Osteocyte (in vitro differentiated cells): Measurements from ENCODE around the gene COX20. TPM values are rescaled to one million over a fixed set of nuclear protein-coding genes. Genes with fewer than 3 reads are reported as not detected.

Experiments
- DNase-seq: peaks from one replicate; pipeline ENCODE4 v3.0.0; 2021; ENCODE audit warnings: mixed read lengths; ENCODE audit not compliant: unreplicated experiment; ENCODE audit errors: extremely low spot score
- H3K27ac Mint-ChIP-seq: one replicate; pipeline ENCODE4 v1.8.0; 2021; ENCODE audit warnings: mild to moderate bottlenecking, mixed read lengths; ENCODE audit not compliant: unreplicated experiment
- H3K27me3 Mint-ChIP-seq: one replicate; pipeline ENCODE4 v1.8.0; 2021; ENCODE audit warnings: mixed read lengths; ENCODE audit not compliant: unreplicated experiment
- H3K36me3 Mint-ChIP-seq: one replicate; pipeline ENCODE4 v1.8.0; 2021; ENCODE audit warnings: mixed read lengths; ENCODE audit not compliant: unreplicated experiment
- H3K4me1 Mint-ChIP-seq: one replicate; pipeline ENCODE4 v1.8.0; 2021; ENCODE audit warnings: mixed read lengths; ENCODE audit not compliant: unreplicated experiment
- H3K4me3 Mint-ChIP-seq: one replicate; pipeline ENCODE4 v1.8.0; 2021; ENCODE audit warnings: mild to moderate bottlenecking, moderate library complexity, mixed read lengths; ENCODE audit not compliant: unreplicated experiment
- H3K9me3 Mint-ChIP-seq: one replicate; pipeline ENCODE4 v1.8.0; 2021; ENCODE audit warnings: mixed read lengths; ENCODE audit not compliant: unreplicated experiment
- total RNA-seq: library from RNA; stranded (reverse); gene quantifications from 2 replicates; pipeline ENCODE4 v1.2.1, GENCODE V29; 2021
- TF ChIP-seq, protein P1 (sequence below): fragments of 200-600 bp; sonication (generic); IDR thresholded peaks from 2 replicates; pipeline ENCODE4 v1.5.0; 2021; ENCODE audit warnings: antibody characterized with exemption, mild to moderate bottlenecking, moderate library complexity

The COX20 gene
- total RNA-seq, 1 donor from 2014 or later = 27.4 TPM

DNA sequence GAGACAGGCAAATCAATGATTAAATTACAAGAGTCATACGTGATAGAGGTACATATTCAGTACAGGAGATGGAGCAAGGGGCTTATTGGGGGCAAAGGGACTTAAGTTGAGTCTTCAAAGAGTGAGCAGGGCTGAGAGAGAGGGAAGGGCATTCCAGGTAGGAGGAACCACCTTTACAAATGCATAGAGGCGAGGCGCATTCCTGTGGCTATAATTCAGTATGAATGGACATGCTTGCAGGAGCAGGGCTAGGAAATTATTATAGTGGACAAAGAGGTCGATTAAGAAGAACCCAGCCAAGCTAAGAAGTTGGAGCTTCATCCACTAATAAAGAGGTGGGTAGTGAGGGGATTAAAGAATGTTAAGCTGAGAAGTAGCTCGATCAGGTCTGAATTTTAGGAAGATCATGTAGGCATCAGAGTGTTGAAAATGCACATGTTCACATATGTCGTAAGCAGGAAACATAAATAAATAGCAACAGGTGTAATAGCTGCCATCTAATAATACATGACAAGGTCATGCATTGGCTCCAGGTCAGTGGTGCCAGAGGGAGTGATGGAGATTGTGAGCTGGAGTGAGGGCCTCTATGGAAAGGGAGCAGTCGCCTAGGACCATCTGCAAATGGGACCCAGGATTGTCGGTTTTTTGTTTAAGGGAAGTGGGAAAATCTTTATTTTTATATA is 40.9 kb downstream of the COX20 start:
- Mint-ChIP-seq H3K36me3 (no peaks in the 10 kb centered on the region), H3K4me3 (no peak overlapping the region), H3K27ac (no peak overlapping the region), H3K9me3 (no peaks in the 10 kb centered on the region), H3K27me3 (no peaks in the 10 kb centered on the region), H3K4me1 (no peaks in the 10 kb centered on the region)
- TF ChIP-seq, protein P1, sequence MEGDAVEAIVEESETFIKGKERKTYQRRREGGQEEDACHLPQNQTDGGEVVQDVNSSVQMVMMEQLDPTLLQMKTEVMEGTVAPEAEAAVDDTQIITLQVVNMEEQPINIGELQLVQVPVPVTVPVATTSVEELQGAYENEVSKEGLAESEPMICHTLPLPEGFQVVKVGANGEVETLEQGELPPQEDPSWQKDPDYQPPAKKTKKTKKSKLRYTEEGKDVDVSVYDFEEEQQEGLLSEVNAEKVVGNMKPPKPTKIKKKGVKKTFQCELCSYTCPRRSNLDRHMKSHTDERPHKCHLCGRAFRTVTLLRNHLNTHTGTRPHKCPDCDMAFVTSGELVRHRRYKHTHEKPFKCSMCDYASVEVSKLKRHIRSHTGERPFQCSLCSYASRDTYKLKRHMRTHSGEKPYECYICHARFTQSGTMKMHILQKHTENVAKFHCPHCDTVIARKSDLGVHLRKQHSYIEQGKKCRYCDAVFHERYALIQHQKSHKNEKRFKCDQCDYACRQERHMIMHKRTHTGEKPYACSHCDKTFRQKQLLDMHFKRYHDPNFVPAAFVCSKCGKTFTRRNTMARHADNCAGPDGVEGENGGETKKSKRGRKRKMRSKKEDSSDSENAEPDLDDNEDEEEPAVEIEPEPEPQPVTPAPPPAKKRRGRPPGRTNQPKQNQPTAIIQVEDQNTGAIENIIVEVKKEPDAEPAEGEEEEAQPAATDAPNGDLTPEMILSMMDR = no peak
- DNase-seq = no peak

DNA sequence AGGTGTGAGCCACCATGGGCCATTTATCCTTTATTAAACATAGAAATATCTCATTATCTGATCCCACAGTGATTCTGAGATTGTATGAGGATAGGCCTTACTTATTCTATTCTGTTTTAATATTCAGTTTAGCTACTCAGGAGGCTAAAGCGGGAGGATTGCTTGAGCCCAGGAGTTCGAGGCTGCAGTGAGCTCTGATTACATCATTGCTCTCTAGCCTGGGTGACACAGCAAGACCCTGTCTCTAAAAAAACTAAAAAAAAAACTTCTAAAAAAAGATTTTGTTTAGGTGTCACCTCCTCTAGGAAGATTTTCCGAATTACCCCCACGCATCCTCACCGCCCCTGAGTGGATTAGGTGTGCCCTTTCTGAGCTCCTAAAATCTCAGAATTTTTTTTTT is 43.2 kb downstream of the COX20 start:
- no peak overlapping the region for H3K27ac Mint-ChIP-seq
- H3K27me3 Mint-ChIP-seq = no peaks in the 10 kb centered on the region
- no peak overlapping the region for H3K4me3 Mint-ChIP-seq
- H3K36me3 Mint-ChIP-seq = no peaks in the 10 kb centered on the region
- no peak for DNase-seq
- TF ChIP-seq, protein P1 = no peak
- H3K4me1 Mint-ChIP-seq = no peaks in the 10 kb centered on the region
- no peaks in the 10 kb centered on the region for H3K9me3 Mint-ChIP-seq

DNA sequence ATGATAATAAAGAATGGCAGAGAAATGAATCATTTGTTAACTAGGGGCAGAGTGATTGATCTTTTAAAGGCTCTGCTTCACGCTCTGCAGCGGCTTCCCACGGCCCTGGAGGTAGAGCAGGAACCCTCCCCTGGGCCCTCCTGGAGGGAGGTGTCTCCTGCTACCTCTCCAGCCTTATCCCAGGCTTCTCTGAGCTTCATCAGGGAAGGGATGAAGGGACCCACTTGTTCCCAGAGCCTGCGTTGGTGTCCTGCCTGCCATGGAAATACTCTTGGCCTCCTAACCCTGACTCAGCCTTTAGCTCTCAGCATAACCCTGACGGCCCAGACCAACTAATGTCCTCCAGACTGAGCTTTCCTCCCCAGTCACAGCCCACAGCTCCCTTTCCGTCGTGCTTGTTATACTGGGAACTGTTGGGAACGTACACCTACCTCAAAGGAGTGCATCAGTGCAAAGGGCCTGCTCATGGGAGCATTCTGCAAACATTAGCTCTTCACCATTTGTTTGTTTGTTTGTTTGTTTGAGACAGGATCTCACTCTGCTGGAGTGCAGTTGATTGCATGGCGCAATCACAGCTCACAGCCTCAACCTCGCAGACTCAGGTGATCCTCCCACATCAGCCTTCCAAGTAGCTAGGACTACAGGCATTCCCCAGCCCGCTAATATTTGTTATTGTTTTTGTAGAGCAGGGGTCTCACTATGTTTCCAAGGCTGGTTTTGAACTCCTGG is 46.3 kb downstream of the COX20 start:
- Mint-ChIP-seq H3K36me3 (no peaks in the 10 kb centered on the region), H3K4me1 (no peaks in the 10 kb centered on the region), H3K27ac (no peak overlapping the region), H3K27me3 (no peaks in the 10 kb centered on the region), H3K9me3 (no peaks in the 10 kb centered on the region), H3K4me3 (no peak overlapping the region)
- TF ChIP-seq, protein P1 = no peak
- no peak for DNase-seq

DNA sequence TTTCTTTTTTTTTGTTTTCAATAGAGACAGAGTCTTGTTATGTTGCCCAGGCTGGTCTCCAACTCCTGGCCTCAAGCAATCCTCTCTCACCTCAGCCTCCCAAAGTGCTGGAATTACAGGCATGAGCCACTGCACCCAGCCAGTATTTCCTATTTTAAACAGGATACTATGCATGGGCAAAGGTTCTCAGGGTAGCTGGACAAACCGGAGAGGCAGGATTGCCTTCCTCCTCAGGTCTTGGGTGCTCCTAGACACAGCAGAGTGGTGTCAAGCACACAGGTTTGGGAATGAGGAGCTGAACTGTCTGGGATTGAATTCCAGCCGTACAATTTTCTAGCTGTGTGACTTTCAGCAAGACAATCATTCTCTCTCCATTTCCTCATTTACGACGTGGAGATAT is 51.8 kb downstream of the COX20 start:
- no peak for DNase-seq
- Mint-ChIP-seq H3K4me1 (peaks cover under 1% of the 10 kb centered on the region), H3K27me3 (no peaks in the 10 kb centered on the region), H3K9me3 (no peaks in the 10 kb centered on the region), H3K27ac (no peak overlapping the region), H3K4me3 (no peak overlapping the region), H3K36me3 (no peaks in the 10 kb centered on the region)
- TF ChIP-seq, protein P1 = no peak

DNA sequence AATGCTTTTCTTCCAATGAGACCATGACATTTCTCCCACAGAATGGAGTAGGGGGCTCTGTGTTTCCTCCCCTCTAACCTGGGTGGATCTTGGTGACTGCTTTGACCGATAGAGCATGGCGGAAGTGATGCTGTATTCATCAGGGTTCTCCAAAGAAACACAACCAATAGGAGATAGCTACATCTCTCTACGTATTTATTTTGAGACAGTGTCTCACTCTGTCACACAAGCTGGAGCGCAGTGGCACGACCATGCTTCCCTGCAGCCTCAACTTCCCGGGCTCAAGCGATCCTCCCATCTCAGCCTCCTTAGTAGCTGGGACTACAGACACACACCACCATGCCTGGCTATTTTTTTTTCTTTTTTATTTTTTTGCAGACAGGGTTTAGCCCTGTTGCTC is 58.4 kb downstream of the COX20 start:
- TF ChIP-seq, protein P1 = no peak
- DNase-seq = no peak
- Mint-ChIP-seq H3K36me3 (no peaks in the 10 kb centered on the region), H3K4me3 (no peak overlapping the region), H3K27ac (no peak overlapping the region), H3K9me3 (no peaks in the 10 kb centered on the region), H3K4me1 (peaks cover 21% of the 10 kb centered on the region), H3K27me3 (no peaks in the 10 kb centered on the region)
